COR-L47 (cell line): ENCODE data around the gene CNEP1R1.
"Not testable (repeated sequence)": the region's sequence is repeated elsewhere in the genome, so short reads cannot be mapped to it uniquely, and the experiment has no call there.

Source experiments
- DNase-seq: peaks from one replicate; lab custom pipeline; 2025; lab: John Stamatoyannopoulos, UW

Gene CNEP1R1, protein sequence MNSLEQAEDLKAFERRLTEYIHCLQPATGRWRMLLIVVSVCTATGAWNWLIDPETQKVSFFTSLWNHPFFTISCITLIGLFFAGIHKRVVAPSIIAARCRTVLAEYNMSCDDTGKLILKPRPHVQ

DNA sequence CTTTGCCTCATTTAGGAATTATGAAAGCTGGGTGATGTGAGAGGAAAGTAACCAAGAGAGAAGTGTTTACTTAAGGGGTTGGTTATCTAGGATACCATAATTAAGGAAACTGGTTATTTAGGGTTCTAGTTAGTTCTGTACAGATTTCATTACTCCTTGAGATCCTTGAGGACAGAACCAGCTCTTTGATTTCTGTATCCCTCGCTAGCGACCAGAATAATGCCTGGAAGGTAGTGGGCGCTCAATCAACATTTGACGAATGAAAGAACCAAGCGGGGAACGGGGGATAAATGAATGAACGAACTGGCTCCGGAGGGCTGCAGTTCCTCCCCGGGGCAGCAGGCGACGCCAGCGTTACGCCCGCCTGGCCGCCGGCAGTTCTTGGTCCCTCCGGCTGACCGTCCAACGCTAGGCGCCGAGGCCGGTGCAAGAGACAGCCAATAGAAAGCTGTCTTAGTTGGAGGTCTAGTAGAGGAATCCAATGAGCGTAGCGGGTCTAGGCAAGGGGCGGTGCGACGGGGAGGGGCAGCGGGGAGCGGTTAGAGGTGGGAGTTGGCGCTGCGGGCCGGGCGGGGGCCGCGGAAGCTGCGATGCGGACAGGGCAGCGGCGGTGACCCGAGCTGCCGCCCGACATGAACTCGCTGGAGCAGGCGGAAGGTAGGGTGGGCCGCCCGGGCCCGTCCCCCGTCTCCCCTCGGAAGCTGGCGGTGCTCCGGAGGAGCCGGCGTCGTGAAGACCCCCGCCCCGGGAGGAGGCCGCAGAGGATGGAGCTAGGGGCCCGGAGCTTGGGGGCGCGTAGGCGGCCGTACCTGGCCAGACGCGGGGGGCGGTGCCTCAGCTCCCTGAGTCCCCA is at the start of gene CNEP1R1:
Gene CNEP1R1 (plus strand): TSS at position 542 of the 853 bp plus-strand sequence. CDS start 91 bp downstream, at position 633.
- peak; percentile 95 for DNase-seq

DNA sequence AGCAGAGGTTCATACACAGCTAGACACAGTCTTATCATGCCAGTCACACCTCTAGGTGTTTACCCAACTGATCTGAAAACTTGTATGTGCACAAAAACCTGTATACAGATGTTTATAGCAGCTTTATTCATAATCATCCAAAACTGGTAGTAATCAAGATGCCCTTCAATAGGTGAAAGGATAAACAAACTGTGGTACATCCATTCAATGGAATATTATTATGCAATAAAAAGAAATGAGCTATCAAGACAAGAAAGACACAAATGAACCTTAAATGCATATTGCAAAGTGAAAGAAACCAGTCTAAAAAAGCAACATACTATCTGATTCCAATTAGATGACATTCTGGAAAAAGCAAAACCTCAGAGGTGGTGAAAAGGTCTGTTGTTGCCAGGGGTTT is 47.6 kb upstream of the CNEP1R1 start:
- no peak for DNase-seq

DNA sequence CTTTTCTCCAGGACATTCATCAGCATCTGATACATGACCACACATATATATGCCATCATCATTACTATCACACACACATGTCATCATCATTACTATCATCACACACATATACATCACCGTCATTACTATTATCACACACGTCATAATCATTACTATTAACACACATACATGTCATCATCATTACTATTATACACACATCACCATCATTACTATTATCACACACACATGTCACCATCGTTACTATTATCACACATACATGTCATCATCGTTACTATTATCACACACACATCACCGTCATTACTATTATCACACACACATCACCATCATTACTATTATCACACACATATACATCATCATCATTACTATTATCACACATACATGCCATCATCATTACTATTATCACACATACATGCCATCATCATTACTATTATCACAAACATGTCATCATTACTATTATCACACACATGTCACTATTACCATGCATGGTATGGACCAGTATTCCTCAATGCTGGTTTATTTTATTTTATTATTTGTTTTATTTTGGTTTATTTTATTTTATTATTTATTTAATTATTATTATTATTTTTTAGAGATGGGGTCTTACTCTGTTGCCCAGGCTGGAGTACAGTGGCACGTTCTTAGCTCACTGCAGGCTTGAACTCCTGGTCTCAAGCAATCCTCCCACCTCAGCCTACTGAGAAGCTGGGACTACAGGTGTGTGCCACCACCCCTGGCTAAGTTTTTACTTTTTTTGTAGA is 46.3 kb upstream of the CNEP1R1 start:
- DNase-seq, result no peak

DNA sequence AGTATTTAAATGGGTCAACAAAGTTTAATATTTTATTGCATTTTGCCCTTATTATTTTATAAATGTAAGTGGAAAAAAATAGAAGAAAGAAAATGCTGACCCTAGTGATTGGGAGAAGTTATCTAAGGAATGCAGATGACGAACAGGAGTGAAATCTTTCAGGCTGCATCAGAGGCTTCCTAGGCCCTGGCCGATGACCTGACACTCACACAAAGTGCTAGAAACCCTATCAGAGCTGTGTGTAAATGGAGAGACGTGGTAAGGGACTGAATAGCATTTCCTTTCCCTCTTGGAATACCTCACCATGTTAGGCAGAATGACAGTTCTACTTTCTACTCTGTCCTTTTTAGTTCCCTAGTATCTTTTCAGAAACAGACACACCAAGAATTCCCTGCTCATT is 44.9 kb upstream of the CNEP1R1 start:
- no peak for DNase-seq

DNA sequence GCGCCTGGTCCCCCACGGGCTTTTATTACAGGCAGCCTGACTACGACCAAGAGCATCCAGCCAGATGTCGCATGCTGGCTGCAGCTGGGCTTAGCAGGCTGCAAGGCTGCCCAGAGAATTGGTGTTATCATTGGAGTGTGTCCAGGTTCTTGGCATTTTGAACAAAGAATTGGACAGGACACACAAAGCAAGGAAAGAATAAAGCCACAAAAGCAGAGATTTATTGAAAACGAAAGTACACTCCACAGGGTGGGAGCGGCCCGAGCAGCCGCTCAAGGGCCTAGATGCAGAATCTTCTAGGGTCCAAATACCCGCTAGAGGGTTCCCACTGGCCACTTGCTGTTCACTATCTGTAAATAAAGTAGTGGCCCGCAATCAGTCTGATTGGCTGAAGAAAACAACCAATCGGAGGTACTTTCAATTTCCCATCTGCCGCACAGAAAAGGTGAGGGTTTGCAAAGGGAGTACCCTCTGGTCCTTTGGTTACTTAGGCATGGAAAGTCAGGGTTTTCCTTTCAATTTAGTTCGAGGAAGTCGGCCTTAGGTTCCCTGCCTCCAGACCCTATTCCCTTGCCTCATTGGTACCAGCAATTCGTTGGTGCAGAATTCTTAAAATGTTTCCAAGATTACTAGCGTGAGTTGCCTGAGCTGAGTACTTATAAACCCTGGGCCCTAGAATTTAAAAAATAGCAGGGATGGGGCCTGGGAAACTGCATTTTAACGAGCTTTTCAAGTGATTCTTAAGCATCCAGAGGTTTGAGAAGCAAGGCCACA is 38.5 kb upstream of the CNEP1R1 start:
- peak; percentile 81 for DNase-seq

DNA sequence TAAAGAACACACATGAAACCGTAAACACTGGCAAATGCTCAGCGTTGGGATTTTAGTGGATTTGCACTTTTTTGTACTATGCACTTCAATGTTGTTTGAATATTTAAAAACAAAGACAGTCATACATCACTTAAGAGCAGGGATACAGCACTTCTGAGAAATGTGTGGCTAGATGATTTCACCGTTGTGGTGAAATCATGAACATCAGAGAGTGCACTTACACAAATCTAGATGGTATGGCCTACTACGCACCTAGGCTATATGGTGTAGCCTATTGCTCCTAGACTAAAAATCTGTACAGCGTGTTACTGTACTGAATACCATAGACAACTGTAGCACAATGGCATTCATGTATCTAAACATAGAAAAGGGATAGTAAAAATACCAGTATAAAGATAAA is 37.6 kb upstream of the CNEP1R1 start:
- no peak for DNase-seq

DNA sequence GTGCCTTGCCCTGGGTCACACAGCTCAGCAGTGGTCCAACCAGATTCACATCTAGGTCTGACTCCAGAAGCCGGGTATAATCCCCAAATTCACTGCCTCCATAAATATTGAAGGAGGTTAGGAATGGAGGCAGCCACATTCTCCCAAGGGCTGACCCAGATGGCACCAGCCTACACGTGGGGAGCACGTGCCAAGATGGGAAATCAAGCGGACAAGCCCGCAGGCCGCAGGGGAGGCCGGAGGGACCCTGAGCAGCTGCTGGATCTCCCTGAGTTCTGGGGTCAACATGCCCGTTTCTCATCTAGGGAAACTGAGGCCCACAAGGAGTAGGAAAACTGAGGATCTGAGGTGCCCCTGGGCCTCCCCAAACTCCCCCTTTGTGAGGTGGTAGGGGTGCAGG is 32.2 kb upstream of the CNEP1R1 start:
- no peak for DNase-seq

DNA sequence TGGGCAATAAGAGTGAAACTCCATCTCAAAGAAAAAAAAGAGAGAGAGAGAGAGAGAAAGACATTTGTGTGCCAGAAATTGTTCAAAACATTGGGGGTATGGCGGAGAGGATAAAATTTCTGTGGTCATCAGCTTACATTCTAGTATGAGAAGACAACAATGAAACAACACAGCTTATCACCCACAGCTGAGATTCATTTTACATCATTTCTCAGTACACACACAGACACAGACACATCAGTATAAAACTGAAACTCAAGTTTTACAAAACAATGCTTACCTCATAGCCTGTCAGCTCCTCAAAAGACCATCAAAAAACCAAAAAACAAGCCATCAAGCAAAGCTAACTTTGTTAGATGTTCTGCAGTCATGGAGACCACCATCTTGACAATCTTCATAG is 31.4 kb upstream of the CNEP1R1 start:
- no peak for DNase-seq

DNA sequence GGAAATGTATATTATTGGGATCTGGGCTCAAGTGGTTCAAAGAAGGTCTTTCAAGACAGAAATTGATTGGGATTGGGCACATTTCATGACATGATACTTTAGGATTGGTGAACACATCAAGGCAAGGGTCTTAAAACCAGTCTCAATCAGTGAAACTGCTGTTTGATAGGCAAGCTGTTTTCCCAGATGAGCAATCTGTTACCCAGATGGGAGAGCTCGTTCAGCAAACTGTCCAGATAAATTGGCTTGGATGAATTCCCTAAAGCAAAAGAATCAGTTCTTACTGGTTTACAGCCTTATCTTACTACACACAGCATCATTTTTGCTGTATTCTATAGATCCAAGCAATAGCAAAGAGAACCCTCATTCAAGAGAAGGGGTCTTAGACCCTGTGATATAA is 31.0 kb upstream of the CNEP1R1 start:
- no peak for DNase-seq

DNA sequence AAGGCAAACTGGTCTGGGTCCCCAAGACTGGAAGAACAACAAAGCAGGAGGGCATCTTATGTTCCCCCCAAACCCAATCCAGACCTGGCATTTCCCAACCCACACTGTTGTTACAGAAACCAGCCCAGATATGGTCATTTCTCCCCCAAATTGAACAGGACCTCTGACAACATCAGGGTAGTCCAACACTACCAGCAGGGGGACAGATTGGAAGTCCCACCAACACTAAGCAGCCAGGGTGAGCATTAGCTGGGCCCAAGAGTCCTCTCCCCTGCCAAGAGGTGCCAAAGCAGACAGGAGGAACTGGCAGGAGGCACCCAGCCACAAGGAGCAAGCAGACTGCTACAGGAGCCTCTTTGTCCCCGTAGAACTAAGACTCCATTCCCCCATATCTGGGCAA is 29.3 kb upstream of the CNEP1R1 start:
- DNase-seq, result no peak

DNA sequence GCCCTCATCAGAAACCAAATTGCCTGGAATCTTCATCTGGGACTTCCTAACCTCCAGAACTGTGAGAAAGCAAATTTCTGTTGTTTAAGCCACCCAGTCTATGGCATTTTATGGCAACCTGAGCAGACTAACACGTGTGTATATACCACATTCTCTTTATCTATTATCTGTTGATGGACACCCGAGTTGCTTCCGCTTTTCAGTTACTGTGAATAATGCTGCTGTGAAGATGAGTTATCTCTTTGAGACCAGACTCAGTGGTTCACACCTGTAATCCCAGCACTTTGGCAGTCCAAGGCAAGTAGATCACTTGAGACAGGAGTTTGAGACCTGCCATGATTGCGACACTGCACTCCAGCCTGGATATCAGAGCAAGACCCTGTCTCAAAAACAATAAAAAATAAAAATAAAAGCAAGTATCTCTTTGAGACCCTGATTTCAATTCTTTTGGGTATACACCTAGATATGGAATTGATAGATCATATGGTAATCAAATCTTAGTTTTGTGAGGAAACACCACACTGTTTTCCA is 27.2 kb upstream of the CNEP1R1 start:
- no peak for DNase-seq

DNA sequence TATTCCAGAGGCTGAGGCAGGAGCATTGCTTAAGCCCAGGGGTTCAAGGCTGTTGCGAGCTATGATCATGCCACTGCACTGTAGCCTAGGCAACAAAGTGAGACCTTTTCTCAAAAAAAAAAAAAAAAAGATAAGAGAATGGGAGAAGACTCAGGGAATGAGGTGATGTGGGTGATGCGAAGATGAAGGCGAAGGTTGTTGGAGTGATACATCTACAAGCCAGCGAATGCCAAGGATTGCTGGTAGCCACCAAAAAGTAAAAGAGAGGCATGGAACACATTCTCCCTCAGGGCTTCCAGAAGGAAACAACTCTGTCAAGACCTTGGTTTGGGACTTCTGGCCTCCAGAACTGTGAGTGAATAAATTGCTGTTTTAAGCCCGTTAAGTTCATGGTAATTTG is 26.0 kb upstream of the CNEP1R1 start:
- no peak for DNase-seq

DNA sequence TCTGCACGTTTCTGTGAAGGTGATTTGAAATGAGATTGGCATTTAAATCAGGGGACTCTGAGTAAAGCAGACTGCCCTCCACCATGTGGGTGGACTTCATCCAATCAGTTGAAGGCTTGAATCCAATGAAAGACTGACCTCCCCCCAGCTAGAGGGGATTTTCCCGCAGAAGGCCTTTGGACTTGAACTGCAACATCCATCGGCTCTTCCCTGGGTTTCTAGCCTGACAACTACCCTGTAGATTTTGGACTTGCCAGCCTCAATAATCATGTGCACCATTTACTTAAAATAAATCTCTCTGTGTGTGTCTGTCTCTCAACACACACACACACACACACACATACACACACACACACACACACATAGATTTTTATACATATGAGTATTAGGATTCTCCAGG is 23.9 kb upstream of the CNEP1R1 start:
- DNase-seq, result no peak

DNA sequence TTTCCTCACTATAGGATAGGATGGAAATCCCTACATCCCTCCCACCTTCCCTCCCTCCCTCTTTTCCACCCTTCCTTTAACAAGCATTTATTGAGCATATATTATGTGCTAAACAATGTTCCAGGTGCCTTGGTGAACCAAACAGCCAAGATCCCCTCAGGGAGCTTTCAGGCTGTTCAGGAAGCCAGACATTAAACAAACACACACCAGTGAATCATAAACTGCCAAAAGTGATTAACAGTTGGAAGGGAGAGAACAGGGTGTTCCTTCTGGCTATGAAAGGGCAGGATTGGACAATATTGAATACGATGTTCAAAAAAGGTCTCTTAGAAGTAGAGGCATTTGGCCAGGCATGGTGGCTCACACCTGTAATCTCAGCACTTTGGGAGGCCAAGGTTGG is 22.8 kb upstream of the CNEP1R1 start:
- no peak for DNase-seq

DNA sequence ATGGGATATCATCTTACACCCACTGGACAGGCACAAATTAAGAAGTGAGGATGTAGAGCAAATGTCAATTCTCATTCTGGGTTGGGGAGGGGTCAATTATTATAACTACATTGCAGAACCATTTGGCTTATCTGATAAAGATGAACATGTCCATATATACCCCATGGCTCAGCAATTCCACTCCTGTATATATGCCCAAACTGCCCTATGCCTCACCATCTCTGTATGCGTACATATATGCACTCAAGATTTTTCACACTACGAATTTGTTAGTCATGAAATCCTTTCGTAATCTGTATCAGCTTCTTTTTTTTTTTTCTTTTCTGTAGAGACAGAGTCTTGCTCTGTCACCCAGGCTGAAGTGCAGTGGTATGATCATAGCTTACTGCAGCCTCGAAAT is 20.8 kb upstream of the CNEP1R1 start:
- DNase-seq, result no peak

DNA sequence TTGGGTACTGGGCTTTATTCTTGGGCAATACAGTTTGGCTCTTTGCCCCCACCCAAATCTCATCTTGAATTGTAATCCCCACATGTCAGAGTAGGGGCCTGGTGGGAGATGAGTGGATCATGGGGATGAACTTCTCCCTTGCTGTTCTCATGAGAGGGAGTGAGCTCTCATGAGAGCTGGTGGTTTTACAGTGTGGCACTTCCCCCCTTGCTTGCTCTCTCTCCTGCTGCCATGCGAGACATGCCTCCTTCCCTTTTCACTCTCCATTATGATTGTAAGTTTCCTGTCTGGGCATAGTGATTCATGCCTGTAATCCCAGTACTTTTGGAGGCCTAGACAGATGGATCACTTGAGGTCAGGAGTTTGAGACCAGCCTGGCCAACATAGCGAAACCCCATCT is 18.1 kb upstream of the CNEP1R1 start:
- DNase-seq, result no peak

DNA sequence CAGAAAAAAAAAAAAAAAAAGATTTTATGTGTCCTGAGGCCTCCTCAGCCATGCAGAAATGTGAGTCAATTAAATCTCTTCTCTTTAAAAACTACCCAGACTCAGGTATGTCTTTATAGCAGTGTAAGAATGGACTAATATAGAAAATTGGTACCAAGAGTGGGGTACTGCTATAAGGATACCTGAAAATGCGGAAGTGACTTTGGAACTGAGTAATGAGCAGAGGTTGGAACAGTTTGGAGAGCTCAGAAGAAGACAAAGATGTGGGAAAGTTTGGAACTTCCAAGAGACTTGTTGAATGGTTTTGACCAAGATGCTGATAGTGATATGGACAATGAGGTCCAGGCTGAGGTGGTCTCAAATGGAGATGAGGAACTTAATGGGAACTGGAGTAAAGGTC is 17.3 kb upstream of the CNEP1R1 start:
- no peak for DNase-seq

DNA sequence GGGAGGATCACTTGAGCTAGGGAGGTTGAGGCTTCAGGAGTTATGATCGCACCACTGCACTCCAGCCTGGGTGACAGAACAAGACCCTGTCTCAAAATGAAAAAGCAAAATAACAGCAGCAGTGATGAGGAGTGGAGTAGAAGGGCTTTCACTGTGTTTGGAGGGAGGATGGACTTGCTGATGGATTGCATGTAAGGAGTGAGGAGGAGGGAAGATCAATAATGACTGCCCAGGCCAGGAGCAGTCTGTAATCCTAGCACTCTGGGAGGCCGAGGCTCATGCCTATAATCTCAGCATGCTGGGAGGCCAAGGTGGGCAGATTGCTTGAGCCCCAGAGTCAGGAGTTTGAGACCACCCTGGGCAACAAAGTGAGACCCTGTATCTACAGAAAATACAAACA is 14.8 kb upstream of the CNEP1R1 start:
- no peak for DNase-seq

DNA sequence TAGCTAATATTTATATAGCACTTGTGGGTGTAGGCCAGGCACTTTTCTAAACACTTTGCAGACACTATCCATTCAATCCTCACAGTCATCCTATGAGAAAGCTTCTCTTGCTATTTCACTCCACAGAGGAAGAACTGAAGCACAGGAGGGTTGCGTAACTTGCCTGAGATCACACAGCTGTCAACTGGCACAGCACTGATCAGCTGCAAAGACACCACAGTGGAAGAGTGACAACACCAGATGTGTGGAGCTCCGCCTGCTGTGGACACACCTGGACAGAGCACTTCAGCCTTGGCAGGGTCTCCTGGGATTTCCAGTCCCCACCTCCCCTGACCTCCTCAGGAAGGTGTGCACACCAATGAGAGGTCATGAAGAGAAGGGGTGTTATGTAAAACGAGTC is 13.3 kb upstream of the CNEP1R1 start:
- DNase-seq, result no peak

DNA sequence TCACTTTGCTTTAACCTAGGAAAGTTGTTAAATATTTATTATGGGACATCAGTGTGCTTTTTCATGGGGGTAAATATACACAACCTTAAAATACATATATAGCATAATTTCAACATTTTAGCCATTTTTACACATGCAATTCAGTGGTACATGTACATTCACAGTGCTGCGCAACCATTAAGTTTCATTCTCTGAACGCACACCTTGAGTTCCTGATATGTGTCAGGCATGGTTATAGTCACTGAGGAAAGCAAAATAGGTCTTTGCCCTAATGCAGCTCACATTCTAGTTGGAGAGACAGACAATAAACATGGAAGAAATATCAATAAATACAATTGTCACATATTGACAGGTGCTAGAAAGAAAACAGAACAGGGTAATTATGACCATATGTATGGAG is 12.8 kb upstream of the CNEP1R1 start:
- no peak for DNase-seq

DNA sequence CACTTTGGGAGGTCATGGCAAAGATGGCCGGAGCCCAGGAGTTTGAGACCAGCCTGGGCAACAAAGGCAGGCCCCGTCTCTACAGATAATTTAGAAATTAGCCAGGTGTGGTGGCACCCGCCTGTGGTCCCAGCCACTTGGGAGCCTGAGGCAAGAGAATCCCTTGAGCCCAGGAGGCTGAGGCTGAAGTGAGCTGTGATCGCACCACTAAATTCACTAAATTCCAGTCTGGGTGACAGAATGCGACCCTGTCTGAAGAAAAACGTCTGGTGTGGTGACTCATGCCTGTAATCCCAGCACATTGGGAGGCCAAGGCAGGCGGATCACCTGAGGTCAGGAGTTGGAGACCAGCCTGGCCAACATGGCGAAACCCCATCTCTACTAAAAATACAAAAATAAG is 10.8 kb upstream of the CNEP1R1 start:
- not testable (repeated sequence) for DNase-seq

DNA sequence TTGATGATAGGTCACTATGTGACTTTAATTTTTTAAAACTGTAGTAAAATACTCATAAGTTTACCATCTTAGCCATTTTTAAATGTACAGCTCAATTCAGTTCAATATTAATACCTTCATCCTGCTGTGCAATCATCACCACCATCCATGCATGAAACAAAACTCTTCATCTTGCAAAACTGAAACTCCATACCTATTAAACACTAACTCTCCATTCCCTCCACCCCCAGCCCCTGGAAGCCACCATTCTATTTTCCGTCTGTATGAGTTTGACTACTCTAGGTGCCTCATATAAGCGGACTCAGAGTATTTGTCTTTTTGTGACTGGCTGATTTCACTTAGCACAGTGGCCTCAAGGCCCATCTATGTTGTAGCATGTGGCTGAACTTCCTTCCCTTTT is 9.4 kb upstream of the CNEP1R1 start:
- no peak for DNase-seq
